IMR-90 (cell line): ENCODE results near the gene GALNT16. TPM values are rescaled to one million over a fixed set of nuclear protein-coding genes. Genes with fewer than 3 reads are reported as not detected.

Source experiments
- ATAC-seq: fragments of 200-7000 bp; cut with Tn5 transposase; 2 replicates; pipeline ENCODE4 v1.9.1; 2020; ENCODE audit warnings: low read depth, mild to moderate bottlenecking, moderate library complexity
- BruUV-seq: library from RNA; stranded (reverse); fragments of 400-500 nt; replicated peaks from 2 replicates; lab custom pipeline; 2021; lab: Mats Ljungman, UMichigan
- CTCF ChIA-PET: fragments of 300-600 bp; formaldehyde crosslinking; extraction: SDS; loops from one replicate; lab custom pipeline; 2021; ENCODE audit warnings: antibody characterized with exemption; lab: Yijun Ruan, JAX
- POLR2A ChIA-PET: fragments of 300-600 bp; sonication (Branson Sonifier 250); formaldehyde crosslinking; loops from one replicate; lab custom pipeline; 2022; ENCODE audit warnings: antibody characterized with exemption; ENCODE audit not compliant: unreplicated experiment; lab: Charles Lee
- DNase-seq: peaks from one replicate; pipeline ENCODE4 v3.0.0; 2013
- H2AFZ ChIP-seq: replicated peaks from 2 replicates; pipeline ENCODE3; 2013; ENCODE audit warnings: low read length, mild to moderate bottlenecking; ENCODE audit not compliant: poor library complexity
- H2AK5ac ChIP-seq: 2 replicates; pipeline ENCODE4 v1.6.1; 2013; ENCODE audit warnings: low read depth, low read length, inconsistent platforms
- H2AK9ac ChIP-seq: replicated peaks from 2 replicates; pipeline ENCODE3; 2013; ENCODE audit warnings: mild to moderate bottlenecking, low read depth, low read length, moderate library complexity; ENCODE audit not compliant: poor library complexity
- H2BK120ac ChIP-seq: 2 replicates; pipeline ENCODE4 v1.6.1; 2013; ENCODE audit warnings: low read depth, low read length, inconsistent platforms
- H2BK15ac ChIP-seq: 3 replicates; pipeline ENCODE4 v1.6.1; 2013; ENCODE audit warnings: low read depth, low read length, inconsistent platforms
- H2BK20ac ChIP-seq: 2 replicates; pipeline ENCODE4 v1.6.1; 2013; ENCODE audit warnings: low read depth, mild to moderate bottlenecking, inconsistent platforms, low read length, moderate library complexity
- H2BK5ac ChIP-seq: 2 replicates; pipeline ENCODE4 v1.6.1; 2013; ENCODE audit warnings: mild to moderate bottlenecking, low read depth, low read length, inconsistent platforms; ENCODE audit not compliant: poor library complexity, severe bottlenecking
- H3K14ac ChIP-seq: replicated peaks from 2 replicates; pipeline ENCODE4 v1.6.1; 2013; ENCODE audit warnings: low read depth, low read length, inconsistent platforms
- H3K18ac ChIP-seq: 2 replicates; pipeline ENCODE4 v1.6.1; 2013; ENCODE audit warnings: low read depth, low read length, control low read depth
- H3K23ac ChIP-seq: 2 replicates; pipeline ENCODE4 v1.6.1; 2013; ENCODE audit warnings: low read depth, low read length, inconsistent platforms
- H3K27ac ChIP-seq: 2 replicates; pipeline ENCODE4 v1.5.1; 2013; ENCODE audit warnings: mild to moderate bottlenecking, control low read depth, low read length; ENCODE audit not compliant: insufficient read depth
- H3K27me3 ChIP-seq: 2 replicates; pipeline ENCODE4 v1.6.1; 2013; ENCODE audit warnings: low read length; ENCODE audit not compliant: control insufficient read depth, insufficient read depth
- H3K36me3 ChIP-seq: 2 replicates; pipeline ENCODE4 v1.6.1; 2013; ENCODE audit warnings: low read length, mixed read lengths; ENCODE audit not compliant: control insufficient read depth, insufficient read depth
- H3K4ac ChIP-seq: 2 replicates; pipeline ENCODE4 v1.6.1; 2013; ENCODE audit warnings: low read depth, low read length, inconsistent platforms
- H3K4me1 ChIP-seq: 2 replicates; pipeline ENCODE4 v1.6.1; 2013; ENCODE audit warnings: low read length, mixed read lengths; ENCODE audit not compliant: control insufficient read depth, insufficient read depth
- H3K4me2 ChIP-seq: 2 replicates; pipeline ENCODE4 v1.6.1; 2013; ENCODE audit warnings: low read depth, mild to moderate bottlenecking, control low read depth, low read length, moderate library complexity
- H3K4me3 ChIP-seq: 2 replicates; pipeline ENCODE4 v1.5.1; 2013; ENCODE audit warnings: low read depth, mild to moderate bottlenecking, control low read depth, low read length, moderate library complexity; ENCODE audit not compliant: insufficient read depth
- H3K56ac ChIP-seq: 2 replicates; pipeline ENCODE4 v1.6.1; 2013; ENCODE audit warnings: low read length, inconsistent platforms; ENCODE audit not compliant: insufficient read depth; ENCODE audit errors: extremely low read depth
- H3K79me1 ChIP-seq, 2 experiments: 2 replicates each; pipeline ENCODE4 v1.6.1; 2013; ENCODE audit warnings: low read length in 2 of 2, inconsistent platforms in 1 of 2, low read depth in 1 of 2
- H3K9ac ChIP-seq: 2 replicates; pipeline ENCODE4 v1.6.1; 2013; ENCODE audit warnings: low read depth, low read length, control low read depth
- H3K9me1 ChIP-seq: 2 replicates; pipeline ENCODE4 v1.6.1; 2013; ENCODE audit warnings: low read length, inconsistent platforms; ENCODE audit not compliant: insufficient read depth
- H3K9me3 ChIP-seq: 2 replicates; pipeline ENCODE4 v1.6.1; 2013; ENCODE audit warnings: low read length; ENCODE audit not compliant: control insufficient read depth, insufficient read depth
- H4K20me1 ChIP-seq: 2 replicates; pipeline ENCODE4 v1.6.1; 2013; ENCODE audit warnings: low read length, inconsistent platforms; ENCODE audit not compliant: insufficient read depth
- H4K5ac ChIP-seq: 2 replicates; pipeline ENCODE4 v1.6.1; 2013; ENCODE audit warnings: mild to moderate bottlenecking, low read depth, low read length, control low read depth
- H4K8ac ChIP-seq, 2 experiments: 2 replicates each; pipeline ENCODE4 v1.6.1; 2013; ENCODE audit warnings: low read depth in 2 of 2, low read length in 2 of 2, control low read depth in 1 of 2, inconsistent platforms in 1 of 2
- H4K91ac ChIP-seq: 2 replicates; pipeline ENCODE4 v1.6.1; 2013; ENCODE audit warnings: low read depth, low read length, inconsistent platforms; ENCODE audit not compliant: insufficient read depth
- BHLHE40 ChIP-seq: fragments of 150-350 bp; IDR thresholded peaks from 2 replicates; pipeline ENCODE4 v1.6.1; 2016; ENCODE audit warnings: mild to moderate bottlenecking, low read depth, low read length
- CHD1 ChIP-seq: IDR thresholded peaks from 2 replicates; pipeline ENCODE4 v1.6.1; 2012; ENCODE audit warnings: low read depth, low read length, improper control_type of control experiment
- NFE2L2 ChIP-seq: fragments of 150-350 bp; IDR thresholded peaks from 2 replicates; pipeline ENCODE4 v1.6.1; 2016; ENCODE audit warnings: low read depth, mild to moderate bottlenecking, low read length
- RFX5 ChIP-seq: IDR thresholded peaks from 2 replicates; pipeline ENCODE4 v1.8.0; 2012; ENCODE audit warnings: low read depth, mild to moderate bottlenecking, low read length, moderate library complexity
- WGBS, 2 experiments: methylation state at CpG; one replicate each; pipeline versions ENCODE4 v1.1.5 to v1.1.7; 2013; ENCODE audit warnings: missing lambda C conversion rate in 2 of 2; ENCODE audit not compliant: insufficient read length in 1 of 2; ENCODE audit errors: extremely low coverage in 2 of 2; 5-methylcytosine and 5-hydroxymethylcytosine counted together
- dilution Hi-C: fragments of 300-500 bp; cut with HindIII; formaldehyde crosslinking; loops from one replicate; pipeline ENCODE4 v1.14.3; 2018; ENCODE audit warnings: low sequenced_read_pairs; ENCODE audit not compliant: unreplicated experiment
- in situ Hi-C: fragments of 300-500 bp; cut with MboI; formaldehyde crosslinking; loops from 3 replicates; pipeline ENCODE4 v1.14.3; 2019; ENCODE audit warnings: low sequenced_read_pairs, inconsistent platforms, mixed read lengths
- intact Hi-C: fragments of 100-400 bp; cut with micrococcal nuclease; formaldehyde crosslinking; loops from 2 replicates; pipeline ENCODE4 v1.10.0; 2022
- polyA plus RNA-seq, 3 experiments: library from polyadenylated mRNA; depleted of rRNA; stranded (reverse); fragments of >200 nt; gene quantifications; 2 replicates each; pipeline ENCODE4 v1.2.3, GENCODE V29; 2012; ENCODE audit warnings: low replicate concordance in 1 of 3
- total RNA-seq: library from RNA; depleted of rRNA; stranded (reverse); fragments of >200 nt; gene quantifications from 2 replicates; pipeline ENCODE4 v1.2.3, GENCODE V29; 2012

Gene GALNT16
- total and polyA plus RNA-seq, 2 of the 4 experiments (the other 2 are of a cell fraction): 0.36 to 1.5 TPM

DNA sequence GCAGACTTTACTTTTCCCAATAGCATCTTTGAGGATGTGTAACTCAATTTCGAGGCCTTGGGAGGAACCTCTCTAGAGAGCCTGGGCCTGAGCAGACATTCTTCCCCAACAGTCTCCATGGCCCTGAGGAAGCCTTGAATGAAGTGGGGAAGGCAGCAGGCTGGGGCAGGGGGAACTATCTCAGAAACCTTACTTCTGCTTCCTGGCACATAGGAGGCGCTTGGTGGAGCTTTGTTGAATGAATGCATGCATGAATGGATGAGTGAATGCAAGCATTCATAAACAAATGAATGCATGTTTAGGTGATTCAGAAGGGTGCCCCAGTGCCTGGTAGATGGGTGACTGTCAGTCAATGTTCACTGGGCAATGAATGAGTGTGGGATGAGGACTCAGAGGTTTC, 58.3 kb downstream of the GALNT16 start:
- Histone ChIP-seq H3K27me3 (no peaks in the 10 kb centered on the region), H2BK20ac (peak overlapping the region; percentile 60; the same call in 1 of the 2 replicates), H2BK120ac (peak overlapping the region; percentile 77), H2AFZ (no peak overlapping the region), H3K56ac (no peak overlapping the region), H4K8ac (peak overlapping the region in 1 of 2 experiments; percentile 2; a peak in 1 of 4 replicates), H3K18ac (no peak overlapping the region), H3K27ac (no peak overlapping the region), H2BK15ac (no peak overlapping the region), H3K36me3 (no peaks in the 10 kb centered on the region), H3K4me2 (no peak overlapping the region), H3K9me1 (peaks cover 24% of the 10 kb centered on the region), H3K4ac (peak overlapping the region; percentile 79), H2BK5ac (no peak overlapping the region), H2AK5ac (peak overlapping the region; percentile 33; the same call in 1 of the 2 replicates), H3K14ac (no peak overlapping the region), H2AK9ac (no peak overlapping the region), H4K5ac (no peak overlapping the region), H4K91ac (peak overlapping the region; percentile 29; the same call in 1 of the 2 replicates), H3K9ac (no peak overlapping the region), H3K9me3 (no peaks in the 10 kb centered on the region), H3K23ac (no peak overlapping the region), H4K20me1 (peaks cover 7% of the 10 kb centered on the region; the same call in 1 of the 2 replicates), H3K4me1 (peaks cover 11% of the 10 kb centered on the region), H3K4me3 (no peak overlapping the region), H3K79me1 (no peaks in the 10 kb centered on the region)
- WGBS, 2 experiments: no CpG with 5 or more reads among the region's 2 CpGs
- TF ChIP-seq RFX5: no peak
- TF ChIP-seq CHD1: no peak
- no peak for TF ChIP-seq NFE2L2
- TF ChIP-seq BHLHE40: no peak
- intact Hi-C loops: loop anchor here (5.0 kb wide), 1 partner anchor 51 kb away; no protein-coding TSS in a partner anchor
- ChIA-PET POLR2A (no interaction called here), CTCF (interaction anchor here (0.6 to 1.5 kb wide), 3 partner anchors 31 to 489 kb away, joined by 3 to 5 read pairs (median 4); no protein-coding TSS in a partner anchor)
- ATAC-seq (no peak), DNase-seq (peak; percentile 26)
- no TSS peak for BruUV-seq
- in situ Hi-C loops: no loop called here
- dilution Hi-C loops: no loop called here
